GM18519 (cell line): ENCODE data around the gene CMSS1.
"Not testable (repeated sequence)": the region's sequence is repeated elsewhere in the genome, so short reads cannot be mapped to it uniquely, and the experiment has no call there.

ENCODE experiments used
- ATAC-seq: cut with Tn5 transposase; IDR thresholded peaks from one replicate; pipeline ENCODE4 v1.9.1; 2021; ENCODE audit warnings: mild to moderate bottlenecking, moderate library complexity; ENCODE audit not compliant: unreplicated experiment, low FRiP score

The CMSS1 gene

GRCh38 chr3:100197876-100198275 lies 380.2 kb downstream of the CMSS1 start:
- no peak for ATAC-seq

- ATAC-seq = no peak
Measured at GRCh38 chr3:100198579-100199269, 381.1 kb downstream of the CMSS1 start.

- no peak for ATAC-seq
Measured at GRCh38 chr3:100205171-100205570, 387.5 kb downstream of the CMSS1 start.

GRCh38 chr3:100206687-100207086 lies 389.0 kb downstream of the CMSS1 start:
- no peak for ATAC-seq

- ATAC-seq = no peak
Measured at GRCh38 chr3:100207886-100208285, 390.2 kb downstream of the CMSS1 start.

GRCh38 chr3:100209169-100209568 lies 391.5 kb downstream of the CMSS1 start:
- ATAC-seq = no peak

- peak; percentile 96 for ATAC-seq
Measured at GRCh38 chr3:100209948-100210771, 392.5 kb downstream of the CMSS1 start.

GRCh38 chr3:100210772-100211135 lies 393.1 kb downstream of the CMSS1 start:
- no peak for ATAC-seq

- no peak for ATAC-seq
Measured at GRCh38 chr3:100213891-100214573, 396.4 kb downstream of the CMSS1 start.

GRCh38 chr3:100214574-100214964 lies 396.9 kb downstream of the CMSS1 start:
- no peak for ATAC-seq

- no peak for ATAC-seq
Measured at GRCh38 chr3:100216713-100217112, 399.1 kb downstream of the CMSS1 start.

- no peak for ATAC-seq
Measured at GRCh38 chr3:100221159-100221558, 403.5 kb downstream of the CMSS1 start.

- no peak for ATAC-seq
Measured at GRCh38 chr3:100225193-100225592, 407.5 kb downstream of the CMSS1 start.

- no peak for ATAC-seq
Measured at GRCh38 chr3:100225883-100226282, 408.2 kb downstream of the CMSS1 start.

- ATAC-seq = no peak
Measured at GRCh38 chr3:100226712-100227429, 409.2 kb downstream of the CMSS1 start.

- no peak for ATAC-seq
Measured at GRCh38 chr3:100227511-100227921, 409.9 kb downstream of the CMSS1 start.

GRCh38 chr3:100228247-100228646 lies 410.6 kb downstream of the CMSS1 start:
- no peak for ATAC-seq

- ATAC-seq = not testable (repeated sequence)
Measured at GRCh38 chr3:100229188-100229587, 411.5 kb downstream of the CMSS1 start.

GRCh38 chr3:100230710-100231109 lies 413.0 kb downstream of the CMSS1 start:
- ATAC-seq = no peak
